T-cell (primary cell): ENCODE data around the gene COPA. TPM values are rescaled to one million over a fixed set of nuclear protein-coding genes. Genes with fewer than 3 reads are reported as not detected.
A peak's percentile ranks its signal among the peaks of the same experiment; 100 is the strongest.

Experiments used
- ATAC-seq, 4 experiments: fragments of 200-7000 bp in 3 of 4; fragments of 150-1000 bp in 1 of 4; cut with Tn5 transposase; replicated peaks in 1 of 4; 1 replicate in 3 of 4; 2 replicates in 1 of 4; pipeline ENCODE4 v1.10.0; 2021; ENCODE audit warnings: moderate library complexity in 3 of 4, mild to moderate bottlenecking in 2 of 4, moderate number of reproducible peaks in 1 of 4
- CTCF ChIA-PET, 2 donors: fragments of 300-600 bp; sonication (Branson Sonifier 250); formaldehyde crosslinking; loops; one replicate each; lab custom pipeline; 2022; ENCODE audit warnings: antibody characterized with exemption in 2 of 2; lab: Charles Lee
- POLR2A ChIA-PET, 2 donors: fragments of 300-600 bp; sonication (Branson Sonifier 250); formaldehyde crosslinking; loops; one replicate each; lab custom pipeline; 2022; ENCODE audit warnings: antibody characterized with exemption in 2 of 2; lab: Charles Lee
- DNase-seq, 35 experiments: peaks; one replicate each; pipeline versions ENCODE4 v3.0.0 to v3.0.0-alpha.2; 2013 to 2023
- H3K27ac ChIP-seq: one replicate; pipeline ENCODE4 v1.5.1; 2013; ENCODE audit warnings: low read length
- H3K27me3 ChIP-seq, 2 experiments: replicated peaks in 1 of 2; 1 replicate in 1 of 2; 2 replicates in 1 of 2; pipeline versions ENCODE4 v1.6.1 to v1.7.0; 2013; ENCODE audit warnings: low read length in 1 of 2, mixed read lengths in 1 of 2; ENCODE audit not compliant: control insufficient read depth in 2 of 2, insufficient read depth in 2 of 2; ENCODE audit errors: extremely low read depth in 1 of 2
- H3K36me3 ChIP-seq, 2 donors: 1 replicate in 1 of 2; 2 replicates in 1 of 2; pipeline versions ENCODE4 v1.6.1 to v1.7.0; 2013; ENCODE audit warnings: low read length in 1 of 2; ENCODE audit not compliant: control insufficient read depth in 2 of 2, insufficient read depth in 1 of 2; ENCODE audit errors: extremely low read depth in 1 of 2
- H3K4me1 ChIP-seq, 2 experiments: 1 replicate in 1 of 2; 2 replicates in 1 of 2; pipeline versions ENCODE4 v1.6.1 to v1.7.0; 2013; ENCODE audit warnings: low read length in 2 of 2, mixed read lengths in 1 of 2; ENCODE audit not compliant: insufficient read depth in 2 of 2, control insufficient read depth in 1 of 2; ENCODE audit errors: extremely low read depth in 1 of 2
- H3K4me3 ChIP-seq, 2 donors: 1 replicate in 1 of 2; 2 replicates in 1 of 2; pipeline versions ENCODE4 v1.5.1 to v1.7.0; 2013; ENCODE audit warnings: mild to moderate bottlenecking in 2 of 2, low read length in 1 of 2, moderate library complexity in 1 of 2; ENCODE audit not compliant: control insufficient read depth in 1 of 2; ENCODE audit errors: extremely low read depth in 1 of 2
- H3K9me3 ChIP-seq: 2 replicates; pipeline ENCODE4 v1.7.0; 2013
- H3K27ac Mint-ChIP-seq, 2 donors: one replicate each; pipeline ENCODE4 v1.8.0; 2020 to 2021; ENCODE audit warnings: mild to moderate bottlenecking in 2 of 2, mixed read lengths in 2 of 2
- H3K27me3 Mint-ChIP-seq, 2 donors: one replicate each; pipeline ENCODE4 v1.8.0; 2021 to 2022; ENCODE audit warnings: mixed read lengths in 2 of 2
- H3K36me3 Mint-ChIP-seq: one replicate; pipeline ENCODE4 v1.8.0; 2021; ENCODE audit warnings: mixed read lengths
- H3K4me1 Mint-ChIP-seq, 3 donors: one replicate each; pipeline ENCODE4 v1.8.0; 2020 to 2022; ENCODE audit warnings: mixed read lengths in 3 of 3, mild to moderate bottlenecking in 1 of 3
- H3K4me3 Mint-ChIP-seq, 3 donors: one replicate each; pipeline ENCODE4 v1.8.0; 2020 to 2022; ENCODE audit warnings: mild to moderate bottlenecking in 3 of 3, mixed read lengths in 3 of 3, moderate library complexity in 3 of 3
- H3K9me3 Mint-ChIP-seq, 3 donors: one replicate each; pipeline ENCODE4 v1.8.0; 2020 to 2022; ENCODE audit warnings: mixed read lengths in 3 of 3
- WGBS: methylation state at CpG from one replicate; pipeline ENCODE4 v1.1.5; 2013; ENCODE audit warnings: missing lambda C conversion rate; ENCODE audit not compliant: insufficient coverage; 5-methylcytosine and 5-hydroxymethylcytosine counted together
- total RNA-seq, 35 experiments: library from RNA in 6 of 35; stranded (reverse) in 6 of 35; fragments of 120-200 nt in 1 of 35; gene quantifications; one replicate each; pipeline versions ENCODE4 v1.2.1 to v1.2.4 and lab custom pipeline; 2013 to 2026

COPA gene
- total RNA-seq, 5 donors from 2014 or later (not counting 1 experiment from before 2014, with no cell fraction given) = 106 to 126 (median 111) TPM

DNA sequence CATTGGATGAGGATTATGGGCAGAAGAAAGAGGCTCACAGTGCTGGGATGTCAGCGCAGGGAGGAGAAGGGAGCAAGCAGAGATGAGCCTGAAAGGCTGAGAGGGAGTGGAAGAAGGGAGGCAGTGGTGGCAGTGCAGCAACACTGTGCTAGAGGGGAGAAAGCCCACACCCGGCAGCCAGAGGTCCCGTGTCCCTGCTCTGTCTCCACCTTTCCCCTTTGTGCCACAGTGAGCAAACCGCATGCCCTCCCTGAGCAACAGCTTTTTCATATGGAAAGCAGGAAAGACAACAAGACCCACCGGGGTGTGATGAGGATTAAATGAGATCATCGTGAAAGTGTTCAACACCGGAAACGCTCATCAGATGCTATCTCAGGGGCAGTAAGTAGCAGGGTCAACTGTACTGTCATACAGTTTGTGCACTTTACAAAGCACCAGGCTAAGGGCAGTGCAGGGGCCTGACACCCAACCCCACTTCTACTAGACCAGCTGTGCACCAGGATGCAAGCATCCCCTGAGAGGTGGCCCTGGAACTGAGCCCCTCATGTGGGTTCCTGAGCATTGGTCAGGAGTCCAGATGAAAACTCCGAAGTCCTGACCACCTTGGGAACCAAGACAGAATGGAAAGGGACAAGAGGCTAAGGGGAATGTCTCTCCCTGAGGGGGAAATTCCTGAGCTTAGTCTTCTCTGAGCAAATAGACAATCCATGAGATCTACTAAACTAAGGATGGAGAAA, 32.9 kb upstream of the COPA start:
- WGBS = 43% methylated on average over 2 of the region's 9 CpGs
- POLR2A ChIA-PET = interaction anchor here in 1 of 2 donors (0.6 kb wide), 2 partner anchors 30 to 64 kb away, joined by 7 to 10 read pairs; no protein-coding TSS in a partner anchor
- Histone ChIP-seq H3K4me1 (peaks cover 2 to 11% of the 10 kb centered on the region in 2 experiments), H3K27me3 (peaks cover 0 to 7% of the 10 kb centered on the region in 2 experiments), H3K27ac (no peak overlapping the region), H3K36me3 (no peaks in the 10 kb centered on the region), H3K4me3 (no peak overlapping the region), H3K9me3 (no peaks in the 10 kb centered on the region)
- H3K27me3 Mint-ChIP-seq = peaks cover 0 to 3% of the 10 kb centered on the region in 2 donors
- H3K4me1 Mint-ChIP-seq = peaks cover 14 to 15% (median 14%) of the 10 kb centered on the region in 3 donors
- no peaks in the 10 kb centered on the region for H3K9me3 Mint-ChIP-seq
- CTCF ChIA-PET = interaction anchor here (0.8 to 1.4 kb wide), 9 partner anchors 22 to 290 kb away, joined by 3 to 6 read pairs (median 4); partner anchors contain the start of gene CASQ1 (in 1 of the 2)
- peak in 3 of 4 experiments; percentile 26 to 42 (median 41) for ATAC-seq
- no peaks in the 10 kb centered on the region for H3K36me3 Mint-ChIP-seq
- peak overlapping the region in 1 of 2 donors; percentile 57 for H3K27ac Mint-ChIP-seq
- peak in 1 of 35 experiments; percentile 23 for DNase-seq
- H3K4me3 Mint-ChIP-seq = peak overlapping the region in 1 of 3 donors; percentile 8

DNA sequence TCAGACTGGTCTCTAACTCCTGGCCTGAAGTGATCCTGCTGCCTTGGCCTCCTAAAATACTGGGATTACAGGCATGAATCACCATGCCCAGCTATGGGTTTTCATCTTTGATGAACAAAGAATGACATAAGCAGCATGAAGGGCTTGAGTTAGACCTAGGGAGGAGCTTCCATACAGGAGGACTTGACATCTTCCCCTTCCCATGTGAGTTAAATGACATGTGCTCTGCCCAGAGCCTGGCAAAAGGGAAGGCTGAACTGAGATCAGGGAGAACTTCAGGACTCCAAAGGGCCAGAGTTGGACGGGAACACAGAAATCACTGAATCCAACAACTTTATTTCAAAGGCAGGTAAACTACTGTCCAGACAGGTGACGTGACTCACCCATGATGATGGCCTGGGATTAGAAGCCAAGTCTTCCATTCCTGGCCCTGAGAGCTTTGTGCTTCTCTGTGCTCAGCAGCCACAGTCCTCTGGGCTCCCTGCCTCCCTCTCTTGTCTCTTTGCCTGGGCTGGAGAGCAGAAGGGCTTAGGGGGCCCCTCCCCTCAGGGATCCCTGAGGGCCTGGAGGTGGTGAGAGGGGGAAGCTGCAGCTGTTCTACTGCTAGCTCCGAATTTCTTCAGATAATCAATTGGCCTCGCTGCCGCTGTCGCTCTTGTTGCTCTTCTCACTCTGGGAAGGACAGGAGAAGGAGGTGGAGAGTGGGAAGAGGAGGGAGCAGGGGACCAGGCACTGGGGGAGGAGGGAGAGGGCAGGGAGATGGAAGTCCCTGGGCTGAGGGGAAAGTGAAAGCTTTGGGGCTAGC, 31.5 kb upstream of the COPA start:
- H3K4me3 Mint-ChIP-seq = no peak overlapping the region
- CTCF ChIA-PET = no interaction called here
- H3K4me3 ChIP-seq = no peak overlapping the region
- DNase-seq (no peak), ATAC-seq (no peak)
- H3K4me1 Mint-ChIP-seq = peaks cover 14 to 15% (median 14%) of the 10 kb centered on the region in 3 donors
- peaks cover 0 to 3% of the 10 kb centered on the region in 2 donors for H3K27me3 Mint-ChIP-seq
- H3K36me3 ChIP-seq = no peaks in the 10 kb centered on the region
- H3K9me3 ChIP-seq = no peaks in the 10 kb centered on the region
- POLR2A ChIA-PET = no interaction called here
- no peaks in the 10 kb centered on the region for H3K9me3 Mint-ChIP-seq
- H3K27ac Mint-ChIP-seq = no peak overlapping the region
- no peaks in the 10 kb centered on the region for H3K36me3 Mint-ChIP-seq
- no peak overlapping the region for H3K27ac ChIP-seq
- 82% methylated on average over 6 of the region's 6 CpGs for WGBS
- peaks cover 0 to 7% of the 10 kb centered on the region in 2 experiments for H3K27me3 ChIP-seq
- H3K4me1 ChIP-seq = peaks cover 2 to 11% of the 10 kb centered on the region in 2 experiments

DNA sequence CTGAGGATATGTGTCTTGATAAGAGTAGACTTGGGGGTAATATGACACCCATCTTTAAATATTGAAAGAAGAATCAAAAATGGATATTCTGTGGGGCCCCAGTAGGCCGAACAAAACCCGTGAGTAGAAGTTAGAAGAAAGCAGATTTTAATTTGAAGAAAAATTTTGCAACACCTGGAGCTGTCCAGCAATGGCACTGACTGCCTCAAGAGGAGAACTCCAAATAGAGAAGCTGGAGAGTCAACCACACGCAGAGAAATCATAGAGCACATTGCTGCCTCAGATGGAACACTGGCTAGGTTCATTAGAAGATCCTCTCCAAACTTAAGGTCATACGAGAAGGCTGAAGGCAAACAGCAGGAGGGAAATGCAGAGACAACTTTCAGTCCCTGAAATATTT, 30.6 kb upstream of the COPA start:
- Histone ChIP-seq H3K4me1 (peaks cover 2 to 11% of the 10 kb centered on the region in 2 experiments), H3K9me3 (no peaks in the 10 kb centered on the region), H3K4me3 (no peak overlapping the region), H3K27ac (no peak overlapping the region), H3K36me3 (no peaks in the 10 kb centered on the region), H3K27me3 (peaks cover 0 to 7% of the 10 kb centered on the region in 2 experiments)
- DNase-seq (no peak), ATAC-seq (no peak)
- Mint-ChIP-seq H3K27ac (no peak overlapping the region), H3K9me3 (no peaks in the 10 kb centered on the region), H3K4me1 (peaks cover 14 to 15% (median 14%) of the 10 kb centered on the region in 3 donors), H3K27me3 (peaks cover 0 to 3% of the 10 kb centered on the region in 2 donors), H3K36me3 (no peaks in the 10 kb centered on the region), H3K4me3 (no peak overlapping the region)
- CTCF ChIA-PET = no interaction called here
- 90% methylated on average over 4 of the region's 4 CpGs for WGBS
- POLR2A ChIA-PET = no interaction called here

DNA sequence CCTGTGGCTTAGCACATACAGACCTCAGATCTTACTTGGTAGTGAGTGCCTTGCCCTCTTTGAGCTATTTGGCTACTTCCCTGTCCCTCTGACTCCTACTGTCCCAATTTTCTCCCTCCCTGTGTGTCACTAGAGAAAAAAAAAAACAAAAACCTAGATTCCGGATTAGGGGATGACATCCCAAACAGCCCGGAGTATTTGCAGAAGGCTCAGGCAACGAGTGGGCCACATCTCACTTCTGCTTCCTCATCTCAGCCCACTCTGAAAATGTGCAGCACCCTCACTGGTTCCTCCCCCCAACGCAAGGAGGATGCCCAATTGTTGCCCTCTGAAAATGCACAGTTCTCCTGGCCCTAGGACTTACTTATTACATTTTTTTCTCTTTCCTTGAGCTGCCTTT, 28.7 kb upstream of the COPA start:
- Mint-ChIP-seq H3K4me1 (peaks cover 13 to 14% (median 14%) of the 10 kb centered on the region in 3 donors), H3K36me3 (no peaks in the 10 kb centered on the region), H3K27ac (no peak overlapping the region), H3K27me3 (peaks cover 0 to 3% of the 10 kb centered on the region in 2 donors), H3K9me3 (no peaks in the 10 kb centered on the region), H3K4me3 (no peak overlapping the region)
- POLR2A ChIA-PET = no interaction called here
- no peak overlapping the region for H3K27ac ChIP-seq
- ATAC-seq (no peak), DNase-seq (no peak)
- WGBS = 79% methylated on average over 4 of the region's 4 CpGs
- peaks cover 2 to 11% of the 10 kb centered on the region in 2 experiments for H3K4me1 ChIP-seq
- no peaks in the 10 kb centered on the region for H3K9me3 ChIP-seq
- no peaks in the 10 kb centered on the region for H3K36me3 ChIP-seq
- peaks cover 0 to 7% of the 10 kb centered on the region in 2 experiments for H3K27me3 ChIP-seq
- CTCF ChIA-PET = interaction anchor here (0.5 to 0.6 kb wide), 3 partner anchors 34 to 920 kb away, joined by 3 to 4 read pairs (median 4); no protein-coding TSS in a partner anchor
- no peak overlapping the region for H3K4me3 ChIP-seq

DNA sequence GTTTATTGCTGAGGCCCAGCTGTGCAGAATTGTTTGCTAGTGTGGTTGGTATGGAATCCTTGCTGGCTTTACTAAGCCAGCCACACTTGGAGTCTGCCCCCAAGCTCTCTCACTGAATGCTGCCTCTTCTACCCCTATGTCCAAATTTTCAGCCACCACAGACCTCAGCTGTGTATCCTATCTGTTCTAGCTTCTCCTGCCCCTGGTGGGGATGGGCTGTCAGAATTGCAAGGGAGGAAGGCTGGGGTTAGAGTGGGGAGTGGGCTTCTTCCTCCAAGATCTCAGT, 28.2 kb upstream of the COPA start:
- peaks cover 0 to 7% of the 10 kb centered on the region in 2 experiments for H3K27me3 ChIP-seq
- H3K9me3 ChIP-seq = no peaks in the 10 kb centered on the region
- peaks cover 9 to 10% (median 10%) of the 10 kb centered on the region in 3 donors for H3K4me1 Mint-ChIP-seq
- no peaks in the 10 kb centered on the region for H3K36me3 ChIP-seq
- H3K27ac Mint-ChIP-seq = no peak overlapping the region
- H3K27ac ChIP-seq = no peak overlapping the region
- H3K36me3 Mint-ChIP-seq = no peaks in the 10 kb centered on the region
- H3K27me3 Mint-ChIP-seq = peaks cover 0 to 3% of the 10 kb centered on the region in 2 donors
- no peak overlapping the region for H3K4me3 ChIP-seq
- DNase-seq (no peak), ATAC-seq (no peak)
- CTCF ChIA-PET = interaction anchor here (0.5 to 0.6 kb wide), 2 partner anchors 262 to 920 kb away, joined by 3 to 4 read pairs; no protein-coding TSS in a partner anchor
- H3K4me1 ChIP-seq = peaks cover 2 to 9% of the 10 kb centered on the region in 2 experiments
- no peak overlapping the region for H3K4me3 Mint-ChIP-seq
- POLR2A ChIA-PET = no interaction called here
- no peaks in the 10 kb centered on the region for H3K9me3 Mint-ChIP-seq
